Naive B cell (primary cell): ENCODE data around the gene MAP6. TPM values are rescaled to one million over a fixed set of nuclear protein-coding genes. Genes with fewer than 3 reads are reported as not detected.

Source experiments
- ATAC-seq, 2 donors: fragments of 150-1000 bp; cut with Tn5 transposase; 2 replicates each; pipeline ENCODE4 v1.10.0; 2021; ENCODE audit warnings: low read depth in 2 of 2, mild to moderate bottlenecking in 2 of 2, moderate library complexity in 2 of 2
- DNase-seq: peaks from one replicate; pipeline ENCODE4 v3.0.0; 2022
- H3K27ac Mint-ChIP-seq, 6 donors: one replicate each; pipeline ENCODE4 v1.8.0; 2020 to 2022; ENCODE audit warnings: mild to moderate bottlenecking in 6 of 6, mixed read lengths in 6 of 6, moderate library complexity in 5 of 6, inconsistent platforms in 2 of 6
- H3K27me3 Mint-ChIP-seq, 3 donors: one replicate each; pipeline ENCODE4 v1.8.0; 2021 to 2022; ENCODE audit warnings: mixed read lengths in 3 of 3, mild to moderate bottlenecking in 1 of 3
- H3K36me3 Mint-ChIP-seq, 2 donors: one replicate each; pipeline ENCODE4 v1.8.0; 2020 to 2022; ENCODE audit warnings: mixed read lengths in 2 of 2, inconsistent platforms in 1 of 2, mild to moderate bottlenecking in 1 of 2
- H3K4me1 Mint-ChIP-seq, 3 donors: one replicate each; pipeline ENCODE4 v1.8.0; 2020 to 2022; ENCODE audit warnings: mixed read lengths in 3 of 3, inconsistent platforms in 1 of 3, mild to moderate bottlenecking in 1 of 3, moderate library complexity in 1 of 3
- H3K4me3 Mint-ChIP-seq, 8 donors: one replicate each; pipeline ENCODE4 v1.8.0; 2020 to 2022; ENCODE audit warnings: mild to moderate bottlenecking in 8 of 8, mixed read lengths in 8 of 8, moderate library complexity in 8 of 8, inconsistent platforms in 2 of 8
- H3K9me3 Mint-ChIP-seq, 7 donors: one replicate each; pipeline ENCODE4 v1.8.0; 2020 to 2022; ENCODE audit warnings: mixed read lengths in 7 of 7, mild to moderate bottlenecking in 5 of 7, inconsistent platforms in 2 of 7, moderate library complexity in 1 of 7
- polyA plus RNA-seq, 6 donors: library from polyadenylated mRNA; unstranded; fragments of 300-500 nt; fragmentation: Illumina TruSeq; gene quantifications; one replicate each; pipeline ENCODE4 v1.2.3, GENCODE V29; 2021; ENCODE audit warnings: low read depth in 6 of 6

Gene MAP6
- polyA plus RNA-seq, 6 donors from 2014 or later, result 0.16 to 0.32 (median 0.23) TPM; not detected in 3

DNA sequence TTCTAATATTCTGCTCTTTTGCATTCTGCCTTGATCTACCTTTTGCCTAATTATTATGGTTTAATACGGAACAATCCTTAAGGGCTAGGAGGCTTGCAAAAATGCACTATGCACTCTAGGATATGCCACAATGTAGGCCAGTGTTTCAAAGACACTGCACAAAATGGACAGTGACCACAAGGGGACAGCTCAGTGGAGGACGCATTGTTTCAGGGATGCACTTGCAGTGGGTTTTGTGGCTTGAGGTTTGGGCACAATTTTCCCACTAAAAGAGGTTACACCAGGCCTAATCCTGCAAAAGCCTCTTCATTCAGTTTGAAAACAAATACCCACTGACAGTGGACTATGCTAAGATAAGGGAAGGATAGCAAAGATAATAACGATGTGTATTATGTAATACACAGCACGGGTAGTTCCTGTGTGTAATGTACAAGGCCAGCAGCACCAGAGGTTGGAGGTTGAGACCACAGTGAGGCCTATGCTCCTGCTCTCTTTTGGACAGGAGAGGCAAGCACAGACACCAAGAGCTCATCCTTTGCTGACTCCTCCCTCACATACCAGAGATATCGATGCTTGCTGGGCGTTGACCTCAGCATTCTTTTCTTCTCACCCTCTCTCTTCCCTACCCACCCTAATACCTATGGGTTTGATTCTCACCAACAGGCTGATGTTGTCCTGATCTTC lies 12.7 kb downstream of the MAP6 start:
- DNase-seq (no peak), ATAC-seq (no peak)
- H3K27me3 Mint-ChIP-seq, result peaks cover 29 to 55% (median 54%) of the 10 kb centered on the region in 3 donors
- H3K36me3 Mint-ChIP-seq, result no peaks in the 10 kb centered on the region
- H3K4me3 Mint-ChIP-seq, result no peak overlapping the region
- no peaks in the 10 kb centered on the region for H3K4me1 Mint-ChIP-seq
- no peak overlapping the region for H3K27ac Mint-ChIP-seq
- no peaks in the 10 kb centered on the region for H3K9me3 Mint-ChIP-seq

GRCh38 chr11:75655605-75656004 lies 13.2 kb downstream of the MAP6 start:
- Mint-ChIP-seq H3K27ac (no peak overlapping the region), H3K4me3 (no peak overlapping the region), H3K27me3 (peaks cover 33 to 59% (median 54%) of the 10 kb centered on the region in 3 donors), H3K4me1 (no peaks in the 10 kb centered on the region), H3K36me3 (no peaks in the 10 kb centered on the region), H3K9me3 (no peaks in the 10 kb centered on the region)
- DNase-seq (no peak), ATAC-seq (no peak)

DNA sequence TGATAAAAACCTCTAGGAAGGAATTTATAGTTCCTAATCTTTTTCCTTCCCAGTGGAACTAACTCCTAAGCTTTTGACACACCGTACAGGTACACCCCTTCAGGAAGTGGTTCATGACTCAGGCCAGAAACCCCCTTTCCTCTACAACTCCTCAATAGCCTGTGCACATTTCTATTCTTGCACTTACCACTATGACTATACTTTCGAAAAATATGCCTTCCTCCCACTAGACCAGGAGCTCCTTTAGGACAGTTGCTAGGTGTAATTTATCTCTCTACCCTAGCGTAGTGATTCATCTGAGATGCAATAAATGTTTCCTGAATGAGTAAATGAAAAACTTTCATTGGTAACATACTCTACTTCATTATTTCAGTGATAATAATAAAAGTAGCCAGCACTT lies 14.5 kb downstream of the MAP6 start:
- DNase-seq (no peak), ATAC-seq (no peak)
- H3K27me3 Mint-ChIP-seq, result peaks cover 28 to 52% (median 43%) of the 10 kb centered on the region in 3 donors
- no peaks in the 10 kb centered on the region for H3K4me1 Mint-ChIP-seq
- H3K36me3 Mint-ChIP-seq, result no peaks in the 10 kb centered on the region
- H3K27ac Mint-ChIP-seq, result no peak overlapping the region
- H3K9me3 Mint-ChIP-seq, result no peaks in the 10 kb centered on the region
- no peak overlapping the region for H3K4me3 Mint-ChIP-seq

GRCh38 chr11:75653532-75653931 lies 15.3 kb downstream of the MAP6 start:
- Mint-ChIP-seq H3K9me3 (no peaks in the 10 kb centered on the region), H3K4me3 (no peak overlapping the region), H3K36me3 (no peaks in the 10 kb centered on the region), H3K27me3 (peaks cover 22 to 44% (median 35%) of the 10 kb centered on the region in 3 donors), H3K27ac (no peak overlapping the region), H3K4me1 (no peaks in the 10 kb centered on the region)
- ATAC-seq (no peak), DNase-seq (no peak)

DNA sequence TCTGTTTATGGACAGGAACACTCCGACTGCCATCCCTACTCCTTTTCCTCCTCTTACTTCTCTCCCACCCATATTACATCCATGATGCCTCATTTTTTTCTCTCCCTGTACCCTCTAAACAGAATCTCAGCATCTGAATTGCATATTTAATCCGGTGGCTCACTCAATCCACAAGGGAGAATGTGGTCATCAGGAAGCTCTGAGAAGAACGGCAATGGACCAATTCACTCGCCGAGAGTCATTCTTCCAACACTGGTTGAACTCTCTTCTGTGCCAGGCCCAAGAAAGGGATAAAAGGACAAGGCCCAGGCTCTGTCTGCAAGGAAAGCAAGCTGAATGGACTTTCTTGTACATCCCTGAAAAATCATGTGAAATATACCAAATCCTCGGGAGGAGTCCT lies 15.9 kb downstream of the MAP6 start:
- H3K9me3 Mint-ChIP-seq, result no peaks in the 10 kb centered on the region
- H3K27ac Mint-ChIP-seq, result peak overlapping the region in 1 of 6 donors; percentile 39
- H3K27me3 Mint-ChIP-seq, result peaks cover 16 to 38% (median 29%) of the 10 kb centered on the region in 3 donors
- no peak for DNase-seq
- no peaks in the 10 kb centered on the region for H3K4me1 Mint-ChIP-seq
- no peak overlapping the region for H3K4me3 Mint-ChIP-seq
- no peak for ATAC-seq
- no peaks in the 10 kb centered on the region for H3K36me3 Mint-ChIP-seq

DNA sequence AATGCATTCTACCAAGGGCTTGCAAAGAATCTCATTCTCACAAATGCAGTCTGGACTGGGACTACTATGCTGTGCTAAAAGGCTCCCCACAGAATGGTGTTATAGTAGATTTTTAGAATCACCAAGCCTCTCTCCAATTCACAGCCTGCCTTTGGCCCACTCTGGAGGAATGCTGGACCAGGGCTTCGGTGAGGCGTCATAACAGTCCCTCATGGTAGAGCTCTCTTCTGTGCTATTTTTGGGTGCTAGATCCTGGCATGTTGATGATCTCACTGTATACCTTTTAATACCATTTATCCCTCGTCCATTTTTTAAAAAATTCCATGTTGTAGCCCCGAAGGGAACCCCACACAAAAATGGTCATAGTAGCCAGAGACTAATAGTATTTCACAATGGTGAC lies 17.6 kb downstream of the MAP6 start:
- no peak for ATAC-seq
- Mint-ChIP-seq H3K9me3 (no peaks in the 10 kb centered on the region), H3K27ac (no peak overlapping the region), H3K4me1 (no peaks in the 10 kb centered on the region), H3K27me3 (peaks cover 12 to 30% (median 16%) of the 10 kb centered on the region in 3 donors), H3K36me3 (no peaks in the 10 kb centered on the region), H3K4me3 (no peak overlapping the region)
- DNase-seq, result no peak

DNA sequence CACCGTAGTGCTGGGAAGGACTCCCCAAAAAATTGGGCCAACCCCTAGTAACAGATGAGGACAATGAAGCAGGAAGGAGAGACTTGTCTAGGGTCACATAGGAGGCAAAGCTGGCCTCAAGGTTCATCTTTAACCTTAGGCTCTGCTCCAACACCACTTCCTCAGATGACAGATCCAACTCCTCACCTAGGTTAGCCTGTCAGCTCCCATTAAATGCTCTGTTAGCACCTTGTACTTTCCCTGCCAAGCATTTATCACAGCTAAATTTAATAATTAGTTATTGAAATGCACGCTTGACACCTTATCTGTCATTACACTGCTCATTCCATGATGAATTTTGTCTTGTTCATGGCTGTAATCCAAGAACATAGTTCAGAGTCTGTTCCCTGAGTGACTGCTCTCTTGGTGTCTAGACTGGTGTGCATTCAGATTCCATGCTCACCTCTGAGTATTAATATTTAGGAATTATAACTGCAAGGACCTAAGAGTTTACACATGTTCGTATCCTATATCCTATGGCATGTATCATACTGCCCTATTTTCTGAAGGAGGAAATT lies 18.6 kb downstream of the MAP6 start:
- Mint-ChIP-seq H3K36me3 (no peaks in the 10 kb centered on the region), H3K27me3 (peaks cover 11 to 26% (median 12%) of the 10 kb centered on the region in 3 donors), H3K27ac (no peak overlapping the region), H3K9me3 (no peaks in the 10 kb centered on the region), H3K4me3 (no peak overlapping the region), H3K4me1 (no peaks in the 10 kb centered on the region)
- DNase-seq (no peak), ATAC-seq (no peak)

- DNase-seq, result no peak
- H3K27me3 Mint-ChIP-seq, result no peaks in the 10 kb centered on the region
- H3K9me3 Mint-ChIP-seq, result peaks cover 0 to 2% (median 0%) of the 10 kb centered on the region in 7 donors
- no peaks in the 10 kb centered on the region for H3K36me3 Mint-ChIP-seq
- H3K4me1 Mint-ChIP-seq, result peaks cover 2 to 4% (median 3%) of the 10 kb centered on the region in 3 donors
- H3K27ac Mint-ChIP-seq, result no peak overlapping the region
- no peak overlapping the region for H3K4me3 Mint-ChIP-seq
- no peak for ATAC-seq
These were observed 23.9 kb downstream of the MAP6 start for GRCh38 chr11:75644946-75645345.

GRCh38 chr11:75644370-75644769 lies 24.5 kb downstream of the MAP6 start:
- no peak for ATAC-seq
- Mint-ChIP-seq H3K36me3 (no peaks in the 10 kb centered on the region), H3K9me3 (peaks cover 0 to 2% (median 0%) of the 10 kb centered on the region in 7 donors), H3K4me3 (no peak overlapping the region), H3K27me3 (no peaks in the 10 kb centered on the region), H3K4me1 (peaks cover 8 to 10% (median 9%) of the 10 kb centered on the region in 3 donors), H3K27ac (no peak overlapping the region)
- DNase-seq, result no peak

DNA sequence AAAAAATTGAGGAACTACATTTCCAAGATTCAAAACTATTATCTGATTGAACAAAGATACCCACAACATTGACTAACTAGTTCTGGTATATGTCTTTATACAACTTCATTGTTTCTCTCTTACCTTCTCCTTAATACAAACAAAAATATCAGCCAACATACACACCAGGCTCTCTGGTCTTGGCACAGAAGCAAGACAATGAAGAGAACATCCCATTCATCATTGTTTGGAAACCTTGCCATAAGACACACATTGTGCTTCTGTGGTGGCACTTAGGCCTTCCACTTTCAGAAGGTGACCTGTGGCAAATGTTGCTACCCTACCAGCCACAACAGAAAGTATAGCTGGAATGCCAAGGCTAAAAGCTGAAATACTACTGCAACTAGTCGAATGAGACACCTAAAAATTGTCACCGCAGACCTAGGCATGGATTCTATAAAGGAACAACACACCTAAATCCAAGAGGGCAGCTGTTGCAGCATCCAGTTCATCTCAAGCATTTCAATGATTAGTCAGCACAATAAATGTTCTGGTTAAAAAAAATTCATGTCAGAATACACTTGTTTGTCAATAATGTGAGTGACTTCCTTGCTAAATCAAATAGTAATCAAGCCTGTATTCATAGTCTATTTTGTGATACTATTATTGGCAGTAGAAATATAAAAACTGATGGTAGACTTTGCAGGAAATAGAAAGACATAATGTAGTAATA lies 26.3 kb downstream of the MAP6 start:
- Mint-ChIP-seq H3K27ac (no peak overlapping the region), H3K4me3 (no peak overlapping the region), H3K36me3 (no peaks in the 10 kb centered on the region), H3K9me3 (peaks cover 0 to 2% (median 0%) of the 10 kb centered on the region in 7 donors), H3K27me3 (peaks cover 0 to 1% (median 0%) of the 10 kb centered on the region in 3 donors), H3K4me1 (peaks cover 9 to 11% (median 9%) of the 10 kb centered on the region in 3 donors)
- no peak for DNase-seq
- no peak for ATAC-seq

- Mint-ChIP-seq H3K4me1 (peaks cover 9 to 11% (median 9%) of the 10 kb centered on the region in 3 donors), H3K27me3 (peaks cover 0 to 21% (median 11%) of the 10 kb centered on the region in 3 donors), H3K9me3 (peaks cover 0 to 2% (median 0%) of the 10 kb centered on the region in 7 donors), H3K27ac (peak overlapping the region in 3 of 6 donors; percentile 1 to 58 (median 16)), H3K36me3 (no peaks in the 10 kb centered on the region), H3K4me3 (peak overlapping the region in 1 of 8 donors; percentile 25)
- ATAC-seq, result peak; percentile 98
- peak; percentile 39 for DNase-seq
These were observed 29.1 kb downstream of the MAP6 start for GRCh38 chr11:75639762-75640181.

DNA sequence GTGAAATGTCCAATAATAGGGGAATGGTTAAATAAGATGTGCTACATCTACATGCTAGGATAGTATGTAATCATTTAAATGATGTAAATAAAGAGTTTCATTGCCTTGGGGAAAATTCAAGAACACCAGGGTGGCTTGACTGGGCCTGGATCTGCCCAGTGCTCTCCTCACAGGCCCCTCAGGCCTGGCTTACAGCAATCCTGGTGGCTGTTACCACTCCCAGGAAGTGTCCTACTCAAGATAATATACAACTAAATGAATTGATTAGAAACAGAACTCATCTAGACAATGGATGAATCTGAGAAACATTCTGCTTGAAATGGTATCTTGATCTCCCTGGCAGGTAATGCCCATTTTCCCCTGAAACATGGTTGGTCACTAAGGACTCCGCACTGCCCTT lies 30.8 kb downstream of the MAP6 start:
- no peak overlapping the region for H3K4me3 Mint-ChIP-seq
- peaks cover 7 to 8% of the 10 kb centered on the region in 2 donors for H3K36me3 Mint-ChIP-seq
- peaks cover 0 to 34% (median 22%) of the 10 kb centered on the region in 3 donors for H3K27me3 Mint-ChIP-seq
- no peak overlapping the region for H3K27ac Mint-ChIP-seq
- H3K9me3 Mint-ChIP-seq, result peaks cover 0 to 2% (median 0%) of the 10 kb centered on the region in 7 donors
- peaks cover 9 to 11% (median 9%) of the 10 kb centered on the region in 3 donors for H3K4me1 Mint-ChIP-seq
- DNase-seq (no peak), ATAC-seq (no peak)

DNA sequence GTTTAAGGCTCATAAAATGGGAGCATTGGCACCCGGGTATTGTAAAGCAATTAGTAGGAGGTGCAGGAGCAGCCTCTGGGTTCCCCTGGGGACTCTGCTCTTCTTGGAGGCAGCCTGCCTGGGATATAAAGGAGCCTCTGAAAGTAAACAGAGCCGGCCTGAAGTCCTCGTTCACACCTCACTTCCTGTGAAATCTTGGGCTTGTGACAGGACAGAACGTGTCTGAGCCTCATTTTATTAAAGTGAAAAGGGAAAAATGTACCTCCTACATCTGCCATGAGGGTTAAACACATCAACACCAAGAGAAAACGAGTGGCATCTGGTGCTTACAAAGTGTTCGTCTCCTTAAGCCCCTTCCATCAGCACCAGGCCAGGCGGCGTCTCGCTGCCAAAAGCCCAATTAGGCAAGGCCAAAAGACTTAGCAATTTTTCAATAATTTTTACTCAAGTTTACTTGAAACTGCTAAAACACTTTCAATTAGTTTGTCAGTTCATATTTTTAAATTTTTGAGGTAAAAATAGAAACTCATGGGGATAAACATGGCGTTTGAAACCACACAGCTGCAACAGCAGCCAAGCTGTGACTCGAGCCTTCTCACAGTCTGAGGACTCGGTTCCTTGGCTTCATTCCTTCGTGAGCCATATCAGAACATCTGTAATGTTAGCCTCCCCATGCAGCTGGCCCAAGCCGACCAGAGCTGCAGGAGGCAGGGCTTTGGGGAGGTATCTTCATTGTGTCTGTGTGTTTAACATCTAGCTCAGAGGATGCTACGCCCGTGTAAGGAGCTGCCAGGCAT lies 33.6 kb downstream of the MAP6 start:
- peaks cover 9 to 10% (median 9%) of the 10 kb centered on the region in 3 donors for H3K4me1 Mint-ChIP-seq
- H3K36me3 Mint-ChIP-seq, result peaks cover 7 to 8% of the 10 kb centered on the region in 2 donors
- ATAC-seq (no peak), DNase-seq (no peak)
- H3K4me3 Mint-ChIP-seq, result no peak overlapping the region
- H3K27ac Mint-ChIP-seq, result no peak overlapping the region
- H3K9me3 Mint-ChIP-seq, result no peaks in the 10 kb centered on the region
- peaks cover 4 to 56% (median 39%) of the 10 kb centered on the region in 3 donors for H3K27me3 Mint-ChIP-seq
